ENCODE results near the gene GALNT10. TPM values are rescaled to one million over a fixed set of nuclear protein-coding genes. Genes with fewer than 3 reads are reported as not detected.

Gene GALNT10, protein sequence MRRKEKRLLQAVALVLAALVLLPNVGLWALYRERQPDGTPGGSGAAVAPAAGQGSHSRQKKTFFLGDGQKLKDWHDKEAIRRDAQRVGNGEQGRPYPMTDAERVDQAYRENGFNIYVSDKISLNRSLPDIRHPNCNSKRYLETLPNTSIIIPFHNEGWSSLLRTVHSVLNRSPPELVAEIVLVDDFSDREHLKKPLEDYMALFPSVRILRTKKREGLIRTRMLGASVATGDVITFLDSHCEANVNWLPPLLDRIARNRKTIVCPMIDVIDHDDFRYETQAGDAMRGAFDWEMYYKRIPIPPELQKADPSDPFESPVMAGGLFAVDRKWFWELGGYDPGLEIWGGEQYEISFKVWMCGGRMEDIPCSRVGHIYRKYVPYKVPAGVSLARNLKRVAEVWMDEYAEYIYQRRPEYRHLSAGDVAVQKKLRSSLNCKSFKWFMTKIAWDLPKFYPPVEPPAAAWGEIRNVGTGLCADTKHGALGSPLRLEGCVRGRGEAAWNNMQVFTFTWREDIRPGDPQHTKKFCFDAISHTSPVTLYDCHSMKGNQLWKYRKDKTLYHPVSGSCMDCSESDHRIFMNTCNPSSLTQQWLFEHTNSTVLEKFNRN
- total RNA-seq (2021; fragmentation: NEBNext Ultra II Directional; extraction: Animal tissue kit (Norgen Biotek cat#: 25700)): 15.2 and 15.5 TPM in 2 replicates
- 4.6 and 5.1 TPM in 2 replicates for polyA plus RNA-seq (2011; rRNA removed)
- polyA plus RNA-seq (2011; cell fraction: cytosol; rRNA removed): 7.7 TPM
- 15.9 TPM for polyA plus RNA-seq (2011; cell fraction: nucleus; rRNA removed)
- polyA plus RNA-seq (2012, experiment 1 of 2): 7.3 to 11.0 TPM (median 8.5 TPM) in 4 replicates
- polyA plus RNA-seq (2012, experiment 2 of 2): 5.7 TPM
- polyA plus RNA-seq (2013, experiment 1 of 2): 16.8 TPM
- 21.6 TPM for polyA plus RNA-seq (2013, experiment 2 of 2)
- 21.7 and 44.6 TPM in 2 replicates for polyA minus RNA-seq (2011; rRNA and poly(A)+ RNA removed)
- polyA minus RNA-seq (2011; cell fraction: cytosol; rRNA and poly(A)+ RNA removed): 8.4 TPM
- 25.8 TPM for polyA minus RNA-seq (2011; cell fraction: nucleus; rRNA and poly(A)+ RNA removed)
- long read RNA-seq, experiment 1, partial matches to known transcripts: 4 of 6 reads
- long read RNA-seq, experiment 1, other reads (novel, unspliced or antisense): 2 of 6 reads
- long read RNA-seq, experiment 2, partial matches to known transcripts: 0 of 3 reads
- long read RNA-seq, experiment 2, other reads (novel, unspliced or antisense): 3 of 3 reads

- Histone ChIP-seq H4K91ac (replicated peaks; ENCODE audit: insufficient read length, low read length) (no peak within 1 kb of the TSS), H2BK5ac (ENCODE audit: low read depth, low read length) (no peak within 1 kb of the TSS), H3K23ac (ENCODE audit: insufficient read length) (no peak within 1 kb of the TSS), H2AK5ac (ENCODE audit: low read depth, low read length) (no peak within 1 kb of the TSS), H3K36me3 (ENCODE audit: control insufficient read depth in 2 of 4, insufficient read depth in 4 of 4, low read length in 3 of 4) (no peaks in the 10 kb centered on the region), H3K79me2 (ENCODE audit: control insufficient read depth in 1 of 2, insufficient read depth in 2 of 2, low read length in 2 of 2) (peaks cover 0 to 2% of the 10 kb centered on the region in 2 experiments; a peak in 1 of 4 replicates), H3K27ac (ENCODE audit: low read depth, low read length) (peak within 1 kb of the TSS; percentile 71; the same call in 1 of the 2 replicates), H3K4ac (replicated peaks; ENCODE audit: insufficient read length, low read depth, low read length) (no peak within 1 kb of the TSS), H4K8ac (ENCODE audit: extremely low read depth, insufficient read depth, low read length) (peak within 1 kb of the TSS; percentile 76; the same call in 1 of the 2 replicates), H2BK20ac (ENCODE audit: low read length) (no peak within 1 kb of the TSS), H2BK120ac (replicated peaks; ENCODE audit: low read depth, low read length) (peak within 1 kb of the TSS; percentile 3), H3K18ac (ENCODE audit: extremely low read depth, low read length) (no peak within 1 kb of the TSS; the same call in 1 of the 2 replicates), H4K5ac (ENCODE audit: insufficient read length, low read depth, low read length) (no peak within 1 kb of the TSS), H3K9me3 (ENCODE audit: insufficient read depth in 2 of 2, low read depth in 1 of 2, low read length in 1 of 2) (no peaks in the 10 kb centered on the region), H3K4me3 (ENCODE audit: extremely low read depth in 1 of 4, insufficient read depth in 2 of 4, low read depth in 3 of 4, low read length in 4 of 4) (peak within 1 kb of the TSS; percentile 58 to 77 (median 60)), H3K4me2 (ENCODE audit: insufficient read depth in 1 of 2, low read depth in 2 of 2, low read length in 2 of 2) (peak within 1 kb of the TSS; percentile 94 to 96), H3K4me1 (replicated peaks in 1 of 4; ENCODE audit: control insufficient read depth in 3 of 4, insufficient read depth in 4 of 4, low read length in 3 of 4) (peaks cover 6 to 20% (median 12%) of the 10 kb centered on the region in 4 experiments; a peak in 5 of 7 replicates), H3K23me2 (ENCODE audit: low read depth, low read length) (peaks cover 18% of the 10 kb centered on the region; the same call in 1 of the 2 replicates), H3K9ac (replicated peaks in 1 of 4; ENCODE audit: extremely low read depth in 1 of 4, low read depth in 3 of 4, low read length in 3 of 4) (peak within 1 kb of the TSS; percentile 30 to 81 (median 52); a peak in 6 of 7 replicates), H3K79me1 (ENCODE audit: low read depth, low read length) (no peaks in the 10 kb centered on the region), H2AFZ (ENCODE audit: low read length) (peak within 1 kb of the TSS; percentile 29; the same call in 1 of the 2 replicates), H4K20me1 (replicated peaks in 1 of 2; ENCODE audit: control insufficient read depth in 1 of 2, insufficient read depth in 2 of 2, low read length in 2 of 2) (peaks cover 4% of the 10 kb centered on the region in 2 experiments), H3K56ac (replicated peaks; ENCODE audit: insufficient read length, low read depth, low read length) (no peak within 1 kb of the TSS), H3K27me3 (replicated peaks in 1 of 4; ENCODE audit: control insufficient read depth in 3 of 4, extremely low read depth in 1 of 4, insufficient read depth in 3 of 4, low read length in 3 of 4) (peaks cover 12 to 50% (median 39%) of the 10 kb centered on the region in 4 experiments), H3K14ac (ENCODE audit: insufficient read length) (no peak within 1 kb of the TSS), H2BK12ac (ENCODE audit: low read depth, low read length) (no peak within 1 kb of the TSS), H2BK15ac (ENCODE audit: low read length) (no peak within 1 kb of the TSS)
- ChIA-PET CTCF (ENCODE audit: partially characterized antibody) (interaction anchor here (0.6 to 6.7 kb wide), 14 partner anchors 11 to 555 kb away, joined by 3 to 48 read pairs (median 6); no protein-coding TSS in a partner anchor), POLR2A (ENCODE audit: partially characterized antibody) (interaction anchor here (0.5 to 1.1 kb wide), 3 partner anchors 13 to 492 kb away, joined by 3 read pairs; no protein-coding TSS in a partner anchor)
- DNase-seq (ENCODE audit: low read depth in 1 of 2, low spot score in 2 of 2): no peak
- no peak for FAIRE-seq
- 20% methylated on average over 11 of the region's 84 CpGs; no CpG with 5 or more reads in 1 of the 2 experiments for WGBS, 2 experiments (ENCODE audit: extremely low coverage in 1 of 2, insufficient coverage in 1 of 2, insufficient read length in 1 of 2, insufficient replicate concordance in 2 of 2, low coverage in 1 of 2, low lambda C conversion rate in 2 of 2, missing lambda C conversion rate in 1 of 2)
- TF ChIP-seq GTF2F1 (IDR thresholded peaks at IDR 0.05; ENCODE audit: borderline replicate concordance, low read depth, low read length): no peak
- no peak for TF ChIP-seq JUND (IDR thresholded peaks at IDR 0.05; ENCODE audit: low read length)
- no peak for TF ChIP-seq NRF1 (IDR thresholded peaks at IDR 0.05; ENCODE audit: low read depth, low read length)
- TF ChIP-seq TCF12 (IDR thresholded peaks at IDR 0.05; ENCODE audit: low read depth, low read length): no peak
- no peak for TF ChIP-seq BCL11A (IDR thresholded peaks at IDR 0.05; ENCODE audit: low read depth in 2 of 2, low read length in 2 of 2)
- TF ChIP-seq BACH1 (IDR thresholded peaks at IDR 0.05; ENCODE audit: low read length): no peak
Observed at GRCh38 chr5:154190595-154191304, at the start of gene GALNT10. Gene GALNT10, plus strand, starts transcription at chr5:154190733. Its CDS starts 134 bp downstream, at chr5:154190867.
